H1 (cell line): Measurements from ENCODE around the gene ZNF586. TPM values are rescaled to one million over a fixed set of nuclear protein-coding genes. Genes with fewer than 3 reads are reported as not detected.
A peak's percentile ranks its signal among the peaks of the same experiment; 100 is the strongest.

ENCODE experiments used
- CTCF ChIA-PET: fragments of 300-600 bp; sonication (Branson Sonifier 250); formaldehyde crosslinking; loops from one replicate; lab custom pipeline; 2021; ENCODE audit not compliant: partially characterized antibody; lab: Charles Lee
- POLR2A ChIA-PET: fragments of 300-600 bp; sonication (Branson Sonifier 250); formaldehyde crosslinking; loops from one replicate; lab custom pipeline; 2021; ENCODE audit warnings: inconsistent platforms; ENCODE audit not compliant: partially characterized antibody; lab: Charles Lee
- DNase-seq, 2 experiments: peaks; one replicate each; pipeline versions ENCODE4 v3.0.0 to v3.0.0-alpha.2; 2010 to 2022; ENCODE audit warnings: low spot score in 2 of 2, low read depth in 1 of 2, mixed read lengths in 1 of 2
- FAIRE-seq: peaks from 2 replicates; lab custom pipeline; 2011; peaks lifted over from hg19 to GRCh38; lab: Jason Lieb, UNC
- H2AFZ ChIP-seq: 2 replicates; pipeline ENCODE4 v1.8.1; 2012; ENCODE audit warnings: low read length, inconsistent platforms
- H2AK5ac ChIP-seq: 2 replicates; pipeline ENCODE4 v1.6.1; 2013; ENCODE audit warnings: low read depth, low read length
- H2BK120ac ChIP-seq: replicated peaks from 2 replicates; pipeline ENCODE3; 2013; ENCODE audit warnings: low read depth, low read length, inconsistent platforms
- H2BK12ac ChIP-seq: 2 replicates; pipeline ENCODE4 v1.6.1; 2013; ENCODE audit warnings: low read depth, low read length
- H2BK15ac ChIP-seq: 2 replicates; pipeline ENCODE4 v1.6.1; 2013; ENCODE audit warnings: low read length
- H2BK20ac ChIP-seq: 2 replicates; pipeline ENCODE4 v1.6.1; 2013; ENCODE audit warnings: low read length
- H2BK5ac ChIP-seq: 2 replicates; pipeline ENCODE4 v1.6.1; 2013; ENCODE audit warnings: low read depth, low read length
- H3K14ac ChIP-seq: 2 replicates; pipeline ENCODE4 v1.6.1; 2013; ENCODE audit warnings: inconsistent platforms; ENCODE audit not compliant: insufficient read length
- H3K18ac ChIP-seq: 2 replicates; pipeline ENCODE4 v1.6.1; 2013; ENCODE audit warnings: low read length; ENCODE audit errors: extremely low read depth
- H3K23ac ChIP-seq: 2 replicates; pipeline ENCODE4 v1.6.1; 2013; ENCODE audit warnings: inconsistent platforms; ENCODE audit not compliant: insufficient read length
- H3K23me2 ChIP-seq: 2 replicates; pipeline ENCODE4 v1.6.1; 2013; ENCODE audit warnings: low read depth, low read length
- H3K27ac ChIP-seq: 2 replicates; pipeline ENCODE4 v1.6.1; 2011; ENCODE audit warnings: low read depth, low read length, inconsistent platforms
- H3K27me3 ChIP-seq, 4 experiments: replicated peaks in 1 of 4; 1 replicate in 1 of 4; 2 replicates in 3 of 4; pipeline versions ENCODE4 v1.6.1 to v1.8.1; 2011 to 2013; ENCODE audit warnings: low read length in 3 of 4, mild to moderate bottlenecking in 3 of 4, inconsistent platforms in 2 of 4, mixed read lengths in 2 of 4, moderate library complexity in 1 of 4; ENCODE audit not compliant: control insufficient read depth in 3 of 4, insufficient read depth in 3 of 4; ENCODE audit errors: extremely low read depth in 1 of 4
- H3K36me3 ChIP-seq, 4 experiments: 2 replicates each; pipeline versions ENCODE4 v1.6.1 to v1.8.1; 2011 to 2013; ENCODE audit warnings: mild to moderate bottlenecking in 4 of 4, low read length in 3 of 4, moderate library complexity in 2 of 4, control low read depth in 1 of 4, inconsistent platforms in 1 of 4; ENCODE audit not compliant: insufficient read depth in 4 of 4, control insufficient read depth in 2 of 4
- H3K4ac ChIP-seq: replicated peaks from 2 replicates; pipeline ENCODE3; 2013; ENCODE audit warnings: low read length, low read depth, mixed read lengths, inconsistent platforms; ENCODE audit not compliant: insufficient read length
- H3K4me1 ChIP-seq, 4 experiments: replicated peaks in 1 of 4; 1 replicate in 1 of 4; 2 replicates in 3 of 4; pipeline versions ENCODE4 v1.6.1 to v1.8.1; 2011 to 2013; ENCODE audit warnings: low read length in 3 of 4, inconsistent platforms in 2 of 4, mixed read lengths in 1 of 4; ENCODE audit not compliant: insufficient read depth in 4 of 4, control insufficient read depth in 3 of 4
- H3K4me2 ChIP-seq, 2 experiments: 2 replicates each; pipeline versions ENCODE4 v1.6.1 to v1.8.1; 2011 to 2013; ENCODE audit warnings: low read depth in 2 of 2, low read length in 2 of 2, control low read depth in 1 of 2, inconsistent platforms in 1 of 2, mild to moderate bottlenecking in 1 of 2; ENCODE audit not compliant: insufficient read depth in 1 of 2
- H3K4me3 ChIP-seq, 4 experiments: fragments of 200-600, 300-600 bp in 1 of 4; sonication (generic), shearing (Covaris generic), sonication (Bioruptor Twin) in 1 of 4; 2 replicates each; pipeline versions ENCODE4 v1.5.1 to v1.8.1; 2011 to 2016; ENCODE audit warnings: low read length in 4 of 4, low read depth in 3 of 4, control low read depth in 2 of 4, inconsistent platforms in 2 of 4, mild to moderate bottlenecking in 2 of 4, mixed read lengths in 1 of 4, moderate library complexity in 1 of 4; ENCODE audit not compliant: insufficient read depth in 2 of 4; ENCODE audit errors: extremely low read depth in 1 of 4
- H3K56ac ChIP-seq: replicated peaks from 2 replicates; pipeline ENCODE3; 2013; ENCODE audit warnings: low read depth, mild to moderate bottlenecking, mixed read lengths, low read length, inconsistent platforms; ENCODE audit not compliant: insufficient read length
- H3K79me1 ChIP-seq: 2 replicates; pipeline ENCODE4 v1.6.1; 2013; ENCODE audit warnings: low read depth, low read length, control low read depth
- H3K79me2 ChIP-seq, 2 experiments: 2 replicates each; pipeline versions ENCODE4 v1.6.1 to v1.8.1; 2012 to 2013; ENCODE audit warnings: low read length in 2 of 2, mild to moderate bottlenecking in 2 of 2, inconsistent platforms in 1 of 2; ENCODE audit not compliant: insufficient read depth in 2 of 2, control insufficient read depth in 1 of 2
- H3K9ac ChIP-seq, 4 experiments: replicated peaks in 1 of 4; 1 replicate in 1 of 4; 2 replicates in 3 of 4; pipeline versions ENCODE4 v1.6.1 to v1.8.1; 2011 to 2013; ENCODE audit warnings: low read depth in 3 of 4, low read length in 3 of 4, control low read depth in 2 of 4, mild to moderate bottlenecking in 2 of 4, moderate library complexity in 2 of 4, inconsistent platforms in 1 of 4; ENCODE audit errors: extremely low read depth in 1 of 4
- H3K9me3 ChIP-seq, 2 experiments: 2 replicates each; pipeline versions ENCODE4 v1.6.1 to v1.8.1; 2012 to 2013; ENCODE audit warnings: mild to moderate bottlenecking in 2 of 2, moderate library complexity in 2 of 2, control low read depth in 1 of 2, inconsistent platforms in 1 of 2, low read depth in 1 of 2, low read length in 1 of 2, mixed read lengths in 1 of 2; ENCODE audit not compliant: insufficient read depth in 2 of 2
- H4K20me1 ChIP-seq, 2 experiments: replicated peaks in 1 of 2; 2 replicates each; pipeline versions ENCODE3 to v1.8.1; 2011 to 2013; ENCODE audit warnings: inconsistent platforms in 2 of 2, low read length in 2 of 2, mild to moderate bottlenecking in 1 of 2; ENCODE audit not compliant: insufficient read depth in 2 of 2, control insufficient read depth in 1 of 2
- H4K5ac ChIP-seq: 2 replicates; pipeline ENCODE4 v1.6.1; 2013; ENCODE audit warnings: low read length, low read depth, mixed read lengths, inconsistent platforms; ENCODE audit not compliant: insufficient read length
- H4K8ac ChIP-seq: 2 replicates; pipeline ENCODE4 v1.8.0; 2013; ENCODE audit warnings: mild to moderate bottlenecking, moderate library complexity, low read length, inconsistent platforms; ENCODE audit not compliant: insufficient read depth; ENCODE audit errors: extremely low read depth
- H4K91ac ChIP-seq: replicated peaks from 2 replicates; pipeline ENCODE3; 2013; ENCODE audit warnings: low read length, mixed read lengths, inconsistent platforms; ENCODE audit not compliant: insufficient read length
- ASH2L ChIP-seq: fragments of 200-600, 300-600 bp; sonication (generic); IDR thresholded peaks from one replicate; pipeline ENCODE4 v1.7.1; 2017; ENCODE audit warnings: low read length
- CTCF ChIP-seq, 3 experiments: IDR thresholded peaks; 1 replicate in 2 of 3; 2 replicates in 1 of 3; pipeline versions ENCODE4 v1.5.1 to v1.6.1; 2011; ENCODE audit warnings: low read length in 3 of 3, mild to moderate bottlenecking in 3 of 3, inconsistent platforms in 2 of 3, low read depth in 1 of 3, moderate library complexity in 1 of 3; ENCODE audit not compliant: insufficient read depth in 1 of 3; ENCODE audit errors: control extremely low read depth in 1 of 3
- EGR1 ChIP-seq: IDR thresholded peaks from 2 replicates; pipeline ENCODE4 v1.6.1; 2011; ENCODE audit warnings: low read depth, low read length, borderline replicate concordance
- MAFK ChIP-seq: IDR thresholded peaks from 2 replicates; pipeline ENCODE4 v1.6.1; 2012; ENCODE audit warnings: low read depth, mild to moderate bottlenecking, improper control_type of control experiment, low read length
- NRF1 ChIP-seq: IDR thresholded peaks from 2 replicates; pipeline ENCODE4 v1.6.1; 2011; ENCODE audit warnings: mild to moderate bottlenecking, low read depth, low read length, improper control_type of control experiment
- SIN3A ChIP-seq, 2 experiments: IDR thresholded peaks in 1 of 2; conservative IDR thresholded peaks in 1 of 2; 2 replicates each; pipeline ENCODE4 v1.6.1; 2011 to 2012; ENCODE audit warnings: low read length in 2 of 2, improper control_type of control experiment in 1 of 2, low read depth in 1 of 2, mild to moderate bottlenecking in 1 of 2
- TAF1 ChIP-seq: IDR thresholded peaks from 2 replicates; pipeline ENCODE4 v1.6.1; 2011; ENCODE audit warnings: mild to moderate bottlenecking, low read depth, low read length
- TEAD4 ChIP-seq: IDR thresholded peaks from 2 replicates; pipeline ENCODE4 v1.6.1; 2012; ENCODE audit warnings: low read depth, low read length, inconsistent platforms, mixed read lengths
- WGBS, 2 experiments: shearing (Covaris generic) in 1 of 2; methylation state at CpG; one replicate each; pipeline versions ENCODE4 v1.1.6 to v1.1.7; 2013 to 2015; ENCODE audit warnings: low lambda C conversion rate in 2 of 2, mixed read lengths in 2 of 2, inconsistent platforms in 1 of 2, low coverage in 1 of 2, missing lambda C conversion rate in 1 of 2; ENCODE audit not compliant: insufficient replicate concordance in 2 of 2, insufficient coverage in 1 of 2, insufficient read length in 1 of 2; ENCODE audit errors: extremely low coverage in 1 of 2, missing lambda C conversion rate in 1 of 2; 5-methylcytosine and 5-hydroxymethylcytosine counted together
- polyA plus RNA-seq, 7 experiments: library from polyadenylated mRNA; depleted of rRNA in 3 of 7; stranded (reverse) in 5 of 7; unstranded in 2 of 7; fragments of >200 nt in 5 of 7; fragments of 200-250 nt in 2 of 7; gene quantifications; 1 replicate in 5 of 7; 2 replicates in 1 of 7; 4 replicates in 1 of 7; pipeline versions ENCODE4 v1.2.1 to v1.2.3, GENCODE V29; 2011 to 2013; ENCODE audit warnings: missing spikeins in 2 of 7, mixed read lengths in 2 of 7
- total RNA-seq: library from RNA; stranded (reverse); fragmentation: NEBNext Ultra II Directional; extraction: Animal tissue kit (Norgen Biotek cat#: 25700); gene quantifications from 2 replicates; pipeline ENCODE4 v1.2.1, GENCODE V29; 2021

Gene ZNF586
- total and polyA plus RNA-seq, 2 of the 8 experiments (the other 6 are each of a cell fraction or from before 2014, with no cell fraction given) = 8.1 to 15.5 TPM

GRCh38 chr19:57719901-57720519, 49.5 kb upstream of the ZNF586 start:
- peaks cover 11 to 32% (median 25%) of the 10 kb centered on the region in 4 experiments; a peak in 7 of 8 replicates for H3K36me3 ChIP-seq
- no peak overlapping the region for H4K8ac ChIP-seq
- H3K56ac ChIP-seq = no peak overlapping the region
- 85% methylated on average over 4 of the region's 4 CpGs; no CpG with 5 or more reads in 1 of the 2 experiments for WGBS, 2 experiments
- peak overlapping the region in 1 of 2 experiments; percentile 39; a peak in 1 of 4 replicates for H3K4me2 ChIP-seq
- peaks cover 0 to 8% (median 5%) of the 10 kb centered on the region in 4 experiments; a peak in 4 of 7 replicates for H3K4me1 ChIP-seq
- POLR2A ChIA-PET = interaction anchor here (1.1 to 5.4 kb wide), 3 partner anchors 12 to 37 kb away, joined by 3 to 43 read pairs (median 5); partner anchors contain the start of gene ZNF154
- DNase-seq (peak in 1 of 2 experiments; percentile 44), FAIRE-seq (no peak)
- H3K79me1 ChIP-seq = no peaks in the 10 kb centered on the region
- H3K27ac ChIP-seq = no peak overlapping the region
- no peak overlapping the region for H4K91ac ChIP-seq
- no peak overlapping the region for H3K18ac ChIP-seq
- H3K9ac ChIP-seq = no peak overlapping the region
- H2AFZ ChIP-seq = no peak overlapping the region
- H3K9me3 ChIP-seq = peaks cover 7 to 9% of the 10 kb centered on the region in 2 experiments; a peak in 3 of 4 replicates
- peaks cover 0 to 7% of the 10 kb centered on the region in 2 experiments for H4K20me1 ChIP-seq
- H2BK20ac ChIP-seq = no peak overlapping the region
- no peaks in the 10 kb centered on the region for H3K23me2 ChIP-seq
- H2AK5ac ChIP-seq = no peak overlapping the region
- H2BK5ac ChIP-seq = no peak overlapping the region
- no peak overlapping the region for H2BK120ac ChIP-seq
- H2BK15ac ChIP-seq = no peak overlapping the region
- CTCF ChIA-PET = interaction anchor here (0.6 to 1.1 kb wide), 3 partner anchors 38 to 1411 kb away, joined by 3 read pairs; partner anchors contain the start of gene ZNF551
- H4K5ac ChIP-seq = no peak overlapping the region
- H2BK12ac ChIP-seq = no peak overlapping the region
- no peak overlapping the region for H3K14ac ChIP-seq
- 0 out of 7 replicates have a peak, but pooled peaks cover 0 to 2% (median 0%) of the 10 kb centered on the region in 4 experiments for H3K27me3 ChIP-seq
- no peak overlapping the region for H3K4me3 ChIP-seq
- H3K79me2 ChIP-seq = peaks cover 0 to 2% of the 10 kb centered on the region in 2 experiments; a peak in 1 of 4 replicates
- no peak overlapping the region for H3K4ac ChIP-seq
- no peak overlapping the region for H3K23ac ChIP-seq
- TF ChIP-seq TEAD4 = no peak
- no peak for TF ChIP-seq EGR1
- no peak for TF ChIP-seq CTCF (IDR thresholded peaks at IDR 0.05; ENCODE audit: control extremely low read depth in 1 of 3, insufficient read depth in 1 of 3, low read depth in 1 of 3, low read length in 3 of 3)
- TF ChIP-seq TAF1 = no peak
- no peak for TF ChIP-seq ASH2L
- no peak for TF ChIP-seq SIN3A (conservative IDR thresholded peaks at IDR 0.05 in 1 of 2, IDR thresholded peaks at IDR 0.05 in 1 of 2; ENCODE audit: low read depth in 1 of 2, low read length in 2 of 2)
- no peak for TF ChIP-seq MAFK
- no peak for TF ChIP-seq NRF1
